H1 (cell line): Measurements from ENCODE around the gene ANK3. TPM values are rescaled to one million over a fixed set of nuclear protein-coding genes. Genes with fewer than 3 reads are reported as not detected.

Experiments
- EZH2 ChIP-seq: fragments of 200-600 bp; sonication (generic); IDR thresholded peaks from 2 replicates; pipeline ENCODE4 v1.7.1; 2012; ENCODE audit warnings: low read depth, mild to moderate bottlenecking, moderate library complexity, low read length, inconsistent platforms; ENCODE audit not compliant: severe bottlenecking
- POLR2AphosphoS5 ChIP-seq: IDR thresholded peaks from 2 replicates; pipeline ENCODE4 v1.6.1; 2011; ENCODE audit warnings: low read depth, low read length
- SIX5 ChIP-seq: IDR thresholded peaks from 2 replicates; pipeline ENCODE4 v1.6.1; 2011; ENCODE audit warnings: mild to moderate bottlenecking, low read depth, low read length
- SP1 ChIP-seq: IDR thresholded peaks from 2 replicates; pipeline ENCODE4 v1.6.1; 2011; ENCODE audit warnings: low read depth, low read length
- TAF1 ChIP-seq: IDR thresholded peaks from 2 replicates; pipeline ENCODE4 v1.6.1; 2011; ENCODE audit warnings: mild to moderate bottlenecking, low read depth, low read length
- USF2 ChIP-seq: IDR thresholded peaks from 2 replicates; pipeline ENCODE4 v1.6.1; 2011; ENCODE audit warnings: low read length, improper control_type of control experiment
- polyA plus RNA-seq, 7 experiments: library from polyadenylated mRNA; depleted of rRNA in 3 of 7; stranded (reverse) in 5 of 7; unstranded in 2 of 7; fragments of >200 nt in 5 of 7; fragments of 200-250 nt in 2 of 7; gene quantifications; 1 replicate in 5 of 7; 2 replicates in 1 of 7; 4 replicates in 1 of 7; pipeline versions ENCODE4 v1.2.1 to v1.2.3, GENCODE V29; 2011 to 2013; ENCODE audit warnings: missing spikeins in 2 of 7, mixed read lengths in 2 of 7
- total RNA-seq: library from RNA; stranded (reverse); fragmentation: NEBNext Ultra II Directional; extraction: Animal tissue kit (Norgen Biotek cat#: 25700); gene quantifications from 2 replicates; pipeline ENCODE4 v1.2.1, GENCODE V29; 2021

The ANK3 gene
- total and polyA plus RNA-seq, 2 of the 8 experiments (the other 6 are each of a cell fraction or from before 2014, with no cell fraction given) = 18.1 to 67.9 TPM

- TF ChIP-seq POLR2AphosphoS5 (no peak), USF2 (no peak), EZH2 (no peak), SIX5 (no peak), SP1 (no peak), TAF1 (no peak)
Observed at GRCh38 chr10:60082341-60082740, 307.3 kb downstream of the ANK3 start (continued).
